ENCODE results near the gene KLHL29. TPM values are rescaled to one million over a fixed set of nuclear protein-coding genes. Genes with fewer than 3 reads are reported as not detected.

The KLHL29 gene
- polyA plus RNA-seq, 3 donors = 0.03 TPM; not detected in 2

DNA sequence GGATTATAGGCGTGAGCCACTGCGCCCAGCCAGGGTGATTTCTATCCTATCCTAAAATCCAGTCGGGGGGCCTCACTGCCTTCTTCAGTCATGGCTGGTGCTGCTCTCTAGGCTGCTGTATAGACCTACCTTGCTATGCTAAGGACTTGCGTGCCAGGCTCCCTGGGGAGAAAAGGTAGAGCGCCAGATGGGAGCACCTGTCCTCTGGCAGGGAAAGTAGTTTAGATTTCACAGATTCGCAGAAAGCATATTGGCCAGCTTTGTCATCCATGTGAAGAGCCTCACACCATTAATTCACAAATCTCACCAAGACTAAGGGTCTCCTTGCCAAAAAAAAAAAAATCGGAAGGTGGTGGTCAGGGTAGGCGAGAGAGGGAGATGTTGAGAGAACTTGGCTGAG, 324.3 kb downstream of the KLHL29 start:
- Histone ChIP-seq H3K4me3 (replicated peaks in 1 of 3; ENCODE audit: low read depth in 2 of 3, low read length in 3 of 3) (no peak overlapping the region), H3K9me3 (replicated peaks in 1 of 2; ENCODE audit: control insufficient read depth in 1 of 2, insufficient read depth in 1 of 2, low read length in 2 of 2) (no peaks in the 10 kb centered on the region), H3K4me2 (replicated peaks; ENCODE audit: extremely low read depth, low read length, poor library complexity, severe bottlenecking) (no peak overlapping the region), H3K9ac (ENCODE audit: insufficient read depth, low read length, poor library complexity, severe bottlenecking) (no peak overlapping the region), H3K27me3 (ENCODE audit: control insufficient read depth in 2 of 2, insufficient read depth in 2 of 2, low read length in 2 of 2) (no peaks in the 10 kb centered on the region), H2AFZ (ENCODE audit: insufficient read depth, low read depth, low read length, poor library complexity, severe bottlenecking) (no peak overlapping the region), H3K27ac (ENCODE audit: low read depth in 1 of 2, low read length in 2 of 2) (no peak overlapping the region), H3K36me3 (replicated peaks in 1 of 2; ENCODE audit: control insufficient read depth in 1 of 2, insufficient read depth in 2 of 2, low read length in 2 of 2) (peaks cover 18 to 63% of the 10 kb centered on the region in 2 donors), H3K4me1 (ENCODE audit: control insufficient read depth in 1 of 2, insufficient read depth in 2 of 2, low read length in 2 of 2) (peaks cover 8 to 15% of the 10 kb centered on the region in 2 donors), H3K79me2 (ENCODE audit: insufficient read depth, low read length) (no peaks in the 10 kb centered on the region), H4K20me1 (ENCODE audit: insufficient read depth, low read length) (no peaks in the 10 kb centered on the region)
- TF ChIP-seq CTCF (IDR thresholded peaks at IDR 0.05) = no peak
- Mint-ChIP-seq H3K27me3 (ENCODE audit: low read depth in 3 of 3) (peaks cover 0 to 2% (median 0%) of the 10 kb centered on the region in 3 donors), H3K27ac (no peak overlapping the region), H3K9me3 (peaks cover 0 to 3% (median 0%) of the 10 kb centered on the region in 7 donors), H3K36me3 (peaks cover 42 to 50% of the 10 kb centered on the region in 2 donors), H3K4me3 (no peak overlapping the region), H3K4me1 (peaks cover 22% of the 10 kb centered on the region)
- WGBS (ENCODE audit: insufficient coverage) = no CpG with 5 or more reads among the region's 8 CpGs
- DNase-seq = no peak
- intact Hi-C loops (cut with micrococcal nuclease) = no loop called here

GRCh38 chr2:23711979-23712755, 327.2 kb downstream of the KLHL29 start:
- Histone ChIP-seq H4K20me1 (ENCODE audit: insufficient read depth, low read length) (peaks cover 7% of the 10 kb centered on the region), H3K27ac (ENCODE audit: low read depth in 1 of 2, low read length in 2 of 2) (no peak overlapping the region), H3K9me3 (replicated peaks in 1 of 2; ENCODE audit: control insufficient read depth in 1 of 2, insufficient read depth in 1 of 2, low read length in 2 of 2) (no peaks in the 10 kb centered on the region), H3K79me2 (ENCODE audit: insufficient read depth, low read length) (no peaks in the 10 kb centered on the region), H3K9ac (ENCODE audit: insufficient read depth, low read length, poor library complexity, severe bottlenecking) (no peak overlapping the region), H2AFZ (ENCODE audit: insufficient read depth, low read depth, low read length, poor library complexity, severe bottlenecking) (no peak overlapping the region), H3K4me1 (ENCODE audit: control insufficient read depth in 1 of 2, insufficient read depth in 2 of 2, low read length in 2 of 2) (peaks cover 15 to 17% of the 10 kb centered on the region in 2 donors), H3K4me2 (replicated peaks; ENCODE audit: extremely low read depth, low read length, poor library complexity, severe bottlenecking) (no peak overlapping the region), H3K36me3 (replicated peaks in 1 of 2; ENCODE audit: control insufficient read depth in 1 of 2, insufficient read depth in 2 of 2, low read length in 2 of 2) (peaks cover 16 to 50% of the 10 kb centered on the region in 2 donors), H3K27me3 (ENCODE audit: control insufficient read depth in 2 of 2, insufficient read depth in 2 of 2, low read length in 2 of 2) (no peaks in the 10 kb centered on the region), H3K4me3 (replicated peaks in 1 of 3; ENCODE audit: low read depth in 2 of 3, low read length in 3 of 3) (no peak overlapping the region)
- peaks cover 0 to 2% (median 0%) of the 10 kb centered on the region in 3 donors for H3K27me3 Mint-ChIP-seq (ENCODE audit: low read depth in 3 of 3)
- intact Hi-C loops (cut with micrococcal nuclease) = no loop called here
- DNase-seq = no peak
- no peak overlapping the region for H3K27ac Mint-ChIP-seq
- peaks cover 19% of the 10 kb centered on the region for H3K4me1 Mint-ChIP-seq
- peaks cover 33 to 37% of the 10 kb centered on the region in 2 donors for H3K36me3 Mint-ChIP-seq
- 98% methylated on average over 5 of the region's 7 CpGs for WGBS (ENCODE audit: insufficient coverage)
- H3K4me3 Mint-ChIP-seq = no peak overlapping the region
- no peak for TF ChIP-seq CTCF (IDR thresholded peaks at IDR 0.05)
- peaks cover 0 to 2% (median 0%) of the 10 kb centered on the region in 7 donors for H3K9me3 Mint-ChIP-seq
